ENCODE results near the gene IP6K3.

Gene IP6K3

GRCh38 chr6:33725891-33726673 is 20.6 kb downstream of the IP6K3 start:
- no peak for DNase-seq (ENCODE audit: low read depth in 3 of 3, low spot score in 1 of 3)

- no peak for DNase-seq (ENCODE audit: low read depth in 3 of 3, low spot score in 1 of 3)
These were observed 21.5 kb downstream of the IP6K3 start for GRCh38 chr6:33725222-33725621.

GRCh38 chr6:33724102-33725023 is 22.3 kb downstream of the IP6K3 start:
- DNase-seq (ENCODE audit: low read depth in 3 of 3, low spot score in 1 of 3), result no peak

- DNase-seq (ENCODE audit: low read depth in 3 of 3, low spot score in 1 of 3), result no peak
These were observed 23.2 kb downstream of the IP6K3 start for GRCh38 chr6:33723371-33724085.

- no peak for DNase-seq (ENCODE audit: low read depth in 3 of 3, low spot score in 1 of 3)
These were observed 24.5 kb downstream of the IP6K3 start for GRCh38 chr6:33722103-33722623.

GRCh38 chr6:33721508-33721907 is 25.2 kb downstream of the IP6K3 start:
- DNase-seq (ENCODE audit: low read depth in 3 of 3, low spot score in 1 of 3), result no peak

GRCh38 chr6:33720998-33721397 is 25.7 kb downstream of the IP6K3 start:
- no peak for DNase-seq (ENCODE audit: low read depth in 3 of 3, low spot score in 1 of 3)

- DNase-seq (ENCODE audit: low read depth in 3 of 3, low spot score in 1 of 3), result no peak
These were observed 27.2 kb downstream of the IP6K3 start for GRCh38 chr6:33719326-33719987.

GRCh38 chr6:33718713-33719112 is 28.0 kb downstream of the IP6K3 start:
- DNase-seq (ENCODE audit: low read depth in 3 of 3, low spot score in 1 of 3), result no peak

- no peak for DNase-seq (ENCODE audit: low read depth in 3 of 3, low spot score in 1 of 3)
These were observed 28.7 kb downstream of the IP6K3 start for GRCh38 chr6:33717934-33718455.

- no peak for DNase-seq (ENCODE audit: low read depth in 3 of 3, low spot score in 1 of 3)
These were observed 29.6 kb downstream of the IP6K3 start for GRCh38 chr6:33716890-33717632.

GRCh38 chr6:33716379-33716778 is 30.3 kb downstream of the IP6K3 start:
- no peak for DNase-seq (ENCODE audit: low read depth in 3 of 3, low spot score in 1 of 3)

- no peak for DNase-seq (ENCODE audit: low read depth in 3 of 3, low spot score in 1 of 3)
These were observed 32.2 kb downstream of the IP6K3 start for GRCh38 chr6:33714385-33715040.

GRCh38 chr6:33713786-33714185 is 32.9 kb downstream of the IP6K3 start:
- no peak for DNase-seq (ENCODE audit: low read depth in 3 of 3, low spot score in 1 of 3)

GRCh38 chr6:33712914-33713313 is 33.8 kb downstream of the IP6K3 start:
- DNase-seq (ENCODE audit: low read depth in 3 of 3, low spot score in 1 of 3), result no peak

- DNase-seq (ENCODE audit: low read depth in 3 of 3, low spot score in 1 of 3), result peak; percentile 93 to 95 (median 94)
These were observed 35.3 kb downstream of the IP6K3 start, which contains the start of gene UQCC2 for GRCh38 chr6:33711140-33712129. TSS of gene UQCC2 (minus strand) at chr6:33711700. CDS start at chr6:33711686, 14 bp downstream.

GRCh38 chr6:33710296-33711121 is 36.2 kb downstream of the IP6K3 start:
- DNase-seq (ENCODE audit: low read depth in 3 of 3, low spot score in 1 of 3), result no peak

Measured in stimulated activated CD4-positive, alpha-beta T cell treated with anti-CD3 and anti-CD28 coated beads, TNF-alpha, amount 100 ng/mL, for 1 hour (primary cell).